GM12864 (cell line): Measurements from ENCODE around the gene MYO7A.
"Not testable (repeated sequence)": the region's sequence is repeated elsewhere in the genome, so short reads cannot be mapped to it uniquely, and the experiment has no call there.

Source experiments
- DNase-seq: peaks from one replicate; pipeline ENCODE4 v3.0.0-alpha.2; 2011; ENCODE audit warnings: low read depth
- H3K4me3 ChIP-seq: 2 replicates; pipeline ENCODE4 v1.5.1; 2011; ENCODE audit warnings: mild to moderate bottlenecking, low read depth, low read length, control low read depth
- CTCF ChIP-seq: IDR thresholded peaks from 2 replicates; pipeline ENCODE4 v1.5.1; 2011; ENCODE audit warnings: low read depth, mild to moderate bottlenecking, moderate library complexity, low read length, control low read depth, inconsistent platforms; ENCODE audit errors: missing control alignments

MYO7A gene

GRCh38 chr11:77093987-77094840, 33.8 kb upstream of the MYO7A start:
- TF ChIP-seq CTCF = no peak
- DNase-seq = no peak
- no peak overlapping the region for H3K4me3 ChIP-seq

- DNase-seq = no peak
- TF ChIP-seq CTCF = no peak
- H3K4me3 ChIP-seq = no peak overlapping the region
These were observed 33.1 kb upstream of the MYO7A start for GRCh38 chr11:77094841-77095365.

- H3K4me3 ChIP-seq = no peak overlapping the region
- no peak for TF ChIP-seq CTCF
- no peak for DNase-seq
These were observed 32.2 kb upstream of the MYO7A start for GRCh38 chr11:77095551-77096490.

- H3K4me3 ChIP-seq = no peak overlapping the region
- no peak for DNase-seq
- no peak for TF ChIP-seq CTCF
These were observed 31.4 kb upstream of the MYO7A start for GRCh38 chr11:77096591-77097019.

GRCh38 chr11:77097180-77097579, 30.9 kb upstream of the MYO7A start:
- H3K4me3 ChIP-seq, DNase-seq: not testable (repeated sequence)

- no peak for TF ChIP-seq CTCF
- H3K4me3 ChIP-seq = no peak overlapping the region
- DNase-seq = no peak
These were observed 27.6 kb upstream of the MYO7A start for GRCh38 chr11:77100166-77101042.
